Stimulated activated CD8-positive, alpha-beta memory T cell treated with anti-CD3 and anti-CD28 coated beads, Interleukin-4, amount 100 ng/mL, for 1 hour (primary cell): ENCODE data around the gene WDR1.
A peak's percentile ranks its signal among the peaks of the same experiment; 100 is the strongest.

Experiments
- DNase-seq, 2 donors: peaks; one replicate each; pipeline ENCODE4 v3.0.0-alpha.2; 2020; ENCODE audit warnings: low read depth in 2 of 2, low spot score in 1 of 2

The WDR1 gene

GRCh38 chr4:10115271-10115796 is 1.3 kb downstream of the WDR1 start:
- no peak for DNase-seq

GRCh38 chr4:10114607-10115006 is 2.0 kb downstream of the WDR1 start:
- no peak for DNase-seq

GRCh38 chr4:10114147-10114546 is 2.5 kb downstream of the WDR1 start:
- no peak for DNase-seq

- no peak for DNase-seq
These were observed 3.1 kb downstream of the WDR1 start for GRCh38 chr4:10113362-10114047.

- no peak for DNase-seq
These were observed 3.8 kb downstream of the WDR1 start for GRCh38 chr4:10112658-10113284.

- no peak for DNase-seq
These were observed 5.4 kb downstream of the WDR1 start for GRCh38 chr4:10111067-10111801.

- DNase-seq, result no peak
These were observed 6.5 kb downstream of the WDR1 start for GRCh38 chr4:10109995-10110670.

- no peak for DNase-seq
These were observed 7.5 kb downstream of the WDR1 start for GRCh38 chr4:10108818-10109783.

GRCh38 chr4:10108391-10108790 is 8.2 kb downstream of the WDR1 start:
- DNase-seq, result no peak

GRCh38 chr4:10107111-10108091 is 9.2 kb downstream of the WDR1 start:
- DNase-seq, result no peak

- peak; percentile 41 to 59 for DNase-seq
These were observed 10.1 kb downstream of the WDR1 start for GRCh38 chr4:10106421-10107039.

GRCh38 chr4:10105920-10106319 is 10.7 kb downstream of the WDR1 start:
- no peak for DNase-seq

- no peak for DNase-seq
These were observed 11.2 kb downstream of the WDR1 start for GRCh38 chr4:10105421-10105820.

GRCh38 chr4:10104991-10105276 is 11.7 kb downstream of the WDR1 start:
- DNase-seq, result no peak

- DNase-seq, result no peak
These were observed 12.2 kb downstream of the WDR1 start for GRCh38 chr4:10104211-10104990.

- no peak for DNase-seq
These were observed 13.9 kb downstream of the WDR1 start for GRCh38 chr4:10102474-10103332.
